Liver (tissue), 3 donors: ENCODE data around the gene RGL1.

ENCODE experiments used
- ATF3 ChIP-seq: IDR thresholded peaks from 2 replicates; pipeline ENCODE4 v1.6.1; 2016; ENCODE audit warnings: antibody characterized with exemption
- CTCF ChIP-seq: fragments of 150-350 bp; IDR thresholded peaks from 2 replicates; pipeline ENCODE4 v1.5.1; 2017; ENCODE audit warnings: improper control_type of control experiment, low read depth, low read length; ENCODE audit not compliant: missing input control
- EGR1 ChIP-seq, 2 donors: IDR thresholded peaks; 2 replicates each; pipeline ENCODE4 v1.6.1; 2016 to 2018; ENCODE audit warnings: antibody characterized with exemption in 2 of 2, low read depth in 2 of 2
- GABPA ChIP-seq, 2 donors: IDR thresholded peaks in 1 of 2; conservative IDR thresholded peaks in 1 of 2; 2 replicates each; pipeline ENCODE4 v1.6.1; 2016; ENCODE audit warnings: antibody characterized with exemption in 2 of 2, mild to moderate bottlenecking in 1 of 2, moderate library complexity in 1 of 2
- HNF4A ChIP-seq, 2 donors: conservative IDR thresholded peaks; 2 replicates each; pipeline ENCODE4 v1.6.1; 2016; ENCODE audit warnings: antibody characterized with exemption in 2 of 2, mild to moderate bottlenecking in 2 of 2
- MAX ChIP-seq: IDR thresholded peaks from 2 replicates; pipeline ENCODE4 v1.6.1; 2016; ENCODE audit warnings: antibody characterized with exemption
- REST ChIP-seq: IDR thresholded peaks from 2 replicates; pipeline ENCODE4 v1.6.1; 2016; ENCODE audit warnings: antibody characterized with exemption, mild to moderate bottlenecking
- SP1 ChIP-seq: IDR thresholded peaks from 2 replicates; pipeline ENCODE4 v1.6.1; 2018; ENCODE audit warnings: antibody characterized with exemption, mild to moderate bottlenecking
- TAF1 ChIP-seq: conservative IDR thresholded peaks from 2 replicates; pipeline ENCODE4 v1.6.1; 2016; ENCODE audit warnings: antibody characterized with exemption, mild to moderate bottlenecking
- YY1 ChIP-seq: IDR thresholded peaks from 2 replicates; pipeline ENCODE4 v1.6.1; 2016; ENCODE audit warnings: antibody characterized with exemption, mild to moderate bottlenecking
- ZBTB33 ChIP-seq: IDR thresholded peaks from 2 replicates; pipeline ENCODE4 v1.6.1; 2016; ENCODE audit warnings: antibody characterized with exemption
- donor health status: healthy.
- donor health status: healthy.

GRCh38 chr1:183925947-183926346 lies 121.0 kb downstream of the RGL1 start:
- TF ChIP-seq REST (no peak), YY1 (no peak), CTCF (no peak), ATF3 (no peak), GABPA (IDR thresholded peaks at IDR 0.05 in 1 of 2, conservative IDR thresholded peaks at IDR 0.05 in 1 of 2) (no peak), MAX (no peak), TAF1 (no peak), HNF4A (conservative IDR thresholded peaks at IDR 0.05) (no peak), EGR1 (IDR thresholded peaks at IDR 0.05; ENCODE audit: low read depth in 2 of 2) (no peak), ZBTB33 (no peak), SP1 (no peak)
